OCI-LY7 (cell line): Measurements from ENCODE around the gene E2F3.

Source experiments
- EZH2phosphoT487 ChIP-seq: fragments of 200-600 bp; sonication (generic); IDR thresholded peaks from 2 replicates; pipeline ENCODE4 v1.6.1; 2018; ENCODE audit warnings: low read depth, borderline replicate concordance, mild to moderate bottlenecking, mixed run types, antibody characterized with exemption, low read length, moderate library complexity, mixed read lengths
- TF ChIP-seq, protein P1 (sequence below): fragments of 200-600 bp; sonication (generic); conservative IDR thresholded peaks from 2 replicates; pipeline ENCODE4 v1.5.1; 2014; ENCODE audit warnings: mild to moderate bottlenecking, antibody characterized with exemption, low read length, moderate library complexity, mixed read lengths

DNA sequence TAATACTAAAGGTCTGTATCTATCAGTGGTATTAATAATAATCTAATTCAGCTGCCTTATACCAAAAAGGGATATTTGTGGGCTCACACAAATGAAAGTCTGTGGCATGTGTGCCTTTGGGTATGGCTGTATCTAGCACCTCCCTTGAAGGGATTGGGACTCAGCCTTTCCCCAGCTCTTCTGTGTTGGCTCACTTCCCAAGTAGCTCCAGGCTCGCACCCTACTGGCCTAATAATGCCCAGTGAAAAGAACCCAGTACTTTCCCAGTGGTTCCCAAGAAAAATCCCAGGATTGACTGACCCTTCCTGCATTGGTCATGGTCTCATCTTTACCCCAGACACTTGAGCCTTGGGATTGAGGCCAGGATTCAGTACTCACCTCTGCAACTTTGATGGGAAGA lies 71.8 kb downstream of the E2F3 start:
- TF ChIP-seq, protein P1, sequence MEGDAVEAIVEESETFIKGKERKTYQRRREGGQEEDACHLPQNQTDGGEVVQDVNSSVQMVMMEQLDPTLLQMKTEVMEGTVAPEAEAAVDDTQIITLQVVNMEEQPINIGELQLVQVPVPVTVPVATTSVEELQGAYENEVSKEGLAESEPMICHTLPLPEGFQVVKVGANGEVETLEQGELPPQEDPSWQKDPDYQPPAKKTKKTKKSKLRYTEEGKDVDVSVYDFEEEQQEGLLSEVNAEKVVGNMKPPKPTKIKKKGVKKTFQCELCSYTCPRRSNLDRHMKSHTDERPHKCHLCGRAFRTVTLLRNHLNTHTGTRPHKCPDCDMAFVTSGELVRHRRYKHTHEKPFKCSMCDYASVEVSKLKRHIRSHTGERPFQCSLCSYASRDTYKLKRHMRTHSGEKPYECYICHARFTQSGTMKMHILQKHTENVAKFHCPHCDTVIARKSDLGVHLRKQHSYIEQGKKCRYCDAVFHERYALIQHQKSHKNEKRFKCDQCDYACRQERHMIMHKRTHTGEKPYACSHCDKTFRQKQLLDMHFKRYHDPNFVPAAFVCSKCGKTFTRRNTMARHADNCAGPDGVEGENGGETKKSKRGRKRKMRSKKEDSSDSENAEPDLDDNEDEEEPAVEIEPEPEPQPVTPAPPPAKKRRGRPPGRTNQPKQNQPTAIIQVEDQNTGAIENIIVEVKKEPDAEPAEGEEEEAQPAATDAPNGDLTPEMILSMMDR = no peak
- no peak for TF ChIP-seq EZH2phosphoT487
